WI38 (cell line): ENCODE results near the gene CS.
"Not testable (repeated sequence)": the region's sequence is repeated elsewhere in the genome, so short reads cannot be mapped to it uniquely, and the experiment has no call there.

Source experiments
- H3K4me3 ChIP-seq: 2 replicates; pipeline ENCODE4 v1.5.1; 2011; ENCODE audit warnings: low read depth, mild to moderate bottlenecking, control low read depth, low read length
- CTCF ChIP-seq: IDR thresholded peaks from 2 replicates; pipeline ENCODE4 v1.5.1; 2012; ENCODE audit warnings: low read depth, mild to moderate bottlenecking, control low read depth, low read length

CS gene

DNA sequence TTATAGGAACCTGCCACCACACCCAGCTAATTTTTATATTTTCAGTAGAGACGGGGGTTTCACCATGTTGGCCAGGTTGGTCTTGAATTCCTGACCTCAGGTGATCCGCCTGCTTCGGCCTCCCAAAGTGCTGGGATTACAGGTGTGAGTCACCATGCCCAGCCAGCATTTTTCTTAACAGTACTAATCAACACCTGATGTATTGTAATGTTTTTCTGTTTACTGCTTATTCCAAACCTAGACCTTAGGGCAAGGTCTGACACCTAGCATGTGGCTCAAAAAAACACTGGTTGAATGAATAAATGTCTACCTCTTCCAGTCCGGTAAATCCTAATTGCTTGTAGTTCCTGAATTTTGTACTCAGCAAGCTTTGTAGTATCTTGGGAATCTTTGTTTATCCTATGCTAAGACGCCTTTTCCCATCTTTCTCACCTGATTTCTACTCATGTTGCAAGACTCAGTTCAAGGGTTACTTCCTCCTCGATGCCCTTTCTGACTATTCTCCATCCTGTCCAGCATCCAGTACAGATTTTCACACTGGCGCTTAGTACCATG is 30.9 kb upstream of the CS start:
- no peak overlapping the region for H3K4me3 ChIP-seq
- TF ChIP-seq CTCF = no peak

DNA sequence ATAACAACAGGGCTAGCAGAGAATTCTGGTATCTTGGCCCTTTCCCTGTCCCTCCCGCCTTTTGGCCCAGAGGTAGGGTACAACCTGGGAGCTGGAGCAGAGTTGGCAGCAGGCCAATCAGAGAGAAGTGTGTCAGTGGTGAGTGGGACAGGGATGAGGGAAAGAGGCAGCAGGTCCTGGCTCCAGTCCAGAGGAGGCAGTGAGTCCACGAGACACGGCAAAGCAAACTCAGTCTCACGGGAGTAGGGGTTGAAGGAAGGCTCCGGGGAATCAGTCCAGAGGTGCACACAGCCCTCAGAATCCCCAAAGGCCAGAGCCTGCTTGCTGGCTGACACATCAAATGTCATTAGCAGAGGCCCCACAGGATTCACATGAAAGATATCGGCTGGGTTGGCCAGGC is 26.4 kb upstream of the CS start:
- TF ChIP-seq CTCF = no peak
- H3K4me3 ChIP-seq = no peak overlapping the region

- no peak overlapping the region for H3K4me3 ChIP-seq
- TF ChIP-seq CTCF = no peak
Observed at GRCh38 chr12:56326126-56326525, 26.0 kb upstream of the CS start.

DNA sequence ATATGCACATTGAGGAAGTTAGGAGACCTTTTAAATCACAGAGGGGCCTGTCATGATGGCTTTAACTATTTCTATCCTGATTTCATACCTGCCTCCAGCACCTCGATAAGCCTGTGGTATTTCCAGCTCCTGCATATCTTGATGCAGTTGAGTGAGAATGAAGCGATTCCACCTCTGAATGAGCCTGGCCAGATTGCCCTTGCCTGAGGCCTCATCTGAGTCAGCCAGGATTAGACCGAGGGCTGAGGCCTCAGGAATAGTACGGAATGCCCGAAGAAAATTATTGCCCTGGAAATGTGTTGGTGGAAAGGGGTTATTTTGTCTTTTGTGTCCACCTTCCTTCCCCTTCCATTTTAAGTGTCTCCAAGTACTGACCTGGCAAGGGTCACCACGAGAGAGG is 24.1 kb upstream of the CS start:
- no peak overlapping the region for H3K4me3 ChIP-seq
- TF ChIP-seq CTCF = no peak

GRCh38 chr12:56321610-56322009 is 21.5 kb upstream of the CS start:
- not testable (repeated sequence) for H3K4me3 ChIP-seq

DNA sequence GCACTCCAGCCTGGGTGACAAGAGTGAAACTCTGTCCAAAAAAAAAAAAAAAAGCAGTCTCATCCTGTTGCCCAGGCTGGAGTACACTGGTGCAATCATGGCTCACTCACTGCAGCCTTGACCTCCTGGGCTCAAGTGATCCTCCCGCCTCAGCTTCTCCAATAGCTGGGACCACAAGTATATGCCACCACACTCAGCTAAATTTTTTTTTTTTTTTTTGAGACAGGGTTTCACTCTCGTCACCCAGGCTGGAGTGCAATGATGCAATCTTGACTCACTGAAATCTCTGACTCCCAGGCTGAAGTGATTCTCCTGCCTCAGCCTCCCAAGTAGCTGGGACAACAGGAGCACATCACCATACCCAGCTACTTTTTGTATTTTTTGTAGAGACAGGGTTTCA is 20.9 kb upstream of the CS start:
- no peak overlapping the region for H3K4me3 ChIP-seq
- TF ChIP-seq CTCF = no peak

DNA sequence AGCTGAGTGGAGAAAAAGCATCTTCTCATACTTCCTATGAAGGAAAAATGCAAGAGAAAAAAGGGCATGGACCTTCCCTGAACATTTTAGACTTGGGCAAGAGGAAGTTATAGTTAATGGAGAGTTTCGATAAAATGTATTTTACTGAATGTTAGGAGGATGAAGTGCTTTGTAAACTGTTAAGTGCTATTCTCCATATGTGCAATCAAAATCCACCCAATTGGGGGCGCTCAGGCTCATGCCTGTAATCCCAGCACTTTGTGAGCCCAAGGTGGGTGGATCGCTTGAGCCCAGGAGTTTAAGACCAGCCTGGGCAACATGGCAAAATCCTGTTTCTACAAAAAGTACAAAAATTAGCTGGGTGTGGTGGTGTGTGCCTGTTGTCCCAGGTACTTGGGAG is 17.5 kb upstream of the CS start:
- no peak overlapping the region for H3K4me3 ChIP-seq
- no peak for TF ChIP-seq CTCF
